PC-9 (cell line): Measurements from ENCODE around the gene SPHK2. TPM values are rescaled to one million over a fixed set of nuclear protein-coding genes. Genes with fewer than 3 reads are reported as not detected.

Source experiments
- BruUV-seq: library from RNA; stranded (reverse); fragments of 400-500 nt; replicated peaks from 2 replicates; lab custom pipeline; 2021; lab: Mats Ljungman, UMichigan
- CTCF ChIA-PET: fragments of 300-600 bp; sonication (Branson Sonifier 250); formaldehyde crosslinking; loops from one replicate; lab custom pipeline; 2022; ENCODE audit warnings: antibody characterized with exemption; lab: Charles Lee
- POLR2A ChIA-PET: fragments of 300-600 bp; sonication (Branson Sonifier 250); formaldehyde crosslinking; loops from one replicate; lab custom pipeline; 2022; ENCODE audit warnings: antibody characterized with exemption; ENCODE audit not compliant: unreplicated experiment; lab: Charles Lee
- DNase-seq, 2 experiments: peaks; one replicate each; pipeline versions ENCODE4 v3.0.0 to v3.0.0-alpha.2; 2015 to 2022; ENCODE audit warnings: mixed read lengths in 1 of 2
- H2AFZ ChIP-seq: fragments of 200-600 bp; sonication (generic); 2 replicates; pipeline ENCODE4 v1.8.1; 2017; ENCODE audit warnings: antibody characterized with exemption
- H3F3A ChIP-seq: fragments of 200-600 bp; sonication (generic); 2 replicates; pipeline ENCODE4 v1.8.1; 2017; ENCODE audit warnings: antibody characterized with exemption, mild to moderate bottlenecking, low read depth; ENCODE audit not compliant: insufficient read depth
- H3K27ac ChIP-seq: fragments of 200-600 bp; sonication (generic); 2 replicates; pipeline ENCODE4 v1.6.1; 2016; ENCODE audit warnings: mixed run types
- H3K27me3 ChIP-seq: fragments of 200-600 bp; sonication (generic); 2 replicates; pipeline ENCODE4 v1.6.1; 2016; ENCODE audit warnings: low read depth, mixed run types; ENCODE audit not compliant: insufficient read depth
- H3K36me3 ChIP-seq: fragments of 200-600 bp; sonication (generic); 2 replicates; pipeline ENCODE4 v1.6.1; 2016; ENCODE audit warnings: low read depth, mixed run types
- H3K4me1 ChIP-seq: fragments of 200-600 bp; sonication (generic); replicated peaks from 2 replicates; pipeline ENCODE4 v1.6.1; 2016; ENCODE audit warnings: mixed run types; ENCODE audit not compliant: insufficient read depth
- H3K4me2 ChIP-seq: fragments of 200-600 bp; sonication (generic); 2 replicates; pipeline ENCODE4 v1.6.1; 2017; ENCODE audit warnings: mixed run types
- H3K4me3 ChIP-seq: fragments of 200-600 bp; sonication (generic); 2 replicates; pipeline ENCODE4 v1.6.1; 2016; ENCODE audit warnings: mixed run types
- H3K79me2 ChIP-seq: fragments of 200-600 bp; sonication (generic); 2 replicates; pipeline ENCODE4 v1.6.1; 2017; ENCODE audit warnings: low read depth, mixed run types
- H3K9me2 ChIP-seq: fragments of 200-600 bp; sonication (generic); 2 replicates; pipeline ENCODE4 v1.8.1; 2017; ENCODE audit warnings: mild to moderate bottlenecking; ENCODE audit not compliant: insufficient read depth
- H3K9me3 ChIP-seq: fragments of 200-600 bp; sonication (generic); 2 replicates; pipeline ENCODE4 v1.8.1; 2016; ENCODE audit warnings: low read depth; ENCODE audit not compliant: insufficient read depth
- H4K20me1 ChIP-seq: fragments of 200-600 bp; sonication (generic); 2 replicates; pipeline ENCODE4 v1.8.1; 2017; ENCODE audit not compliant: insufficient read depth
- CTCF ChIP-seq: fragments of 200-600 bp; sonication (generic); conservative IDR thresholded peaks from 2 replicates; pipeline ENCODE4 v1.6.1; 2017; ENCODE audit warnings: mixed run types, antibody characterized with exemption, mild to moderate bottlenecking, moderate library complexity
- EZH2 ChIP-seq: fragments of 200-600 bp; sonication (generic); IDR thresholded peaks from 2 replicates; pipeline ENCODE4 v1.8.0; 2017; ENCODE audit warnings: antibody characterized with exemption, low read depth
- intact Hi-C: fragments of 100-400 bp; cut with micrococcal nuclease; formaldehyde crosslinking; loops from one replicate; pipeline ENCODE4 v1.10.0; 2022; ENCODE audit not compliant: unreplicated experiment
- total RNA-seq: library from RNA; stranded (reverse); gene quantifications from 2 replicates; pipeline ENCODE4 v1.2.3, GENCODE V29; 2021

The SPHK2 gene
- total RNA-seq, 1 experiment from 2014 or later: 18.4 TPM

DNA sequence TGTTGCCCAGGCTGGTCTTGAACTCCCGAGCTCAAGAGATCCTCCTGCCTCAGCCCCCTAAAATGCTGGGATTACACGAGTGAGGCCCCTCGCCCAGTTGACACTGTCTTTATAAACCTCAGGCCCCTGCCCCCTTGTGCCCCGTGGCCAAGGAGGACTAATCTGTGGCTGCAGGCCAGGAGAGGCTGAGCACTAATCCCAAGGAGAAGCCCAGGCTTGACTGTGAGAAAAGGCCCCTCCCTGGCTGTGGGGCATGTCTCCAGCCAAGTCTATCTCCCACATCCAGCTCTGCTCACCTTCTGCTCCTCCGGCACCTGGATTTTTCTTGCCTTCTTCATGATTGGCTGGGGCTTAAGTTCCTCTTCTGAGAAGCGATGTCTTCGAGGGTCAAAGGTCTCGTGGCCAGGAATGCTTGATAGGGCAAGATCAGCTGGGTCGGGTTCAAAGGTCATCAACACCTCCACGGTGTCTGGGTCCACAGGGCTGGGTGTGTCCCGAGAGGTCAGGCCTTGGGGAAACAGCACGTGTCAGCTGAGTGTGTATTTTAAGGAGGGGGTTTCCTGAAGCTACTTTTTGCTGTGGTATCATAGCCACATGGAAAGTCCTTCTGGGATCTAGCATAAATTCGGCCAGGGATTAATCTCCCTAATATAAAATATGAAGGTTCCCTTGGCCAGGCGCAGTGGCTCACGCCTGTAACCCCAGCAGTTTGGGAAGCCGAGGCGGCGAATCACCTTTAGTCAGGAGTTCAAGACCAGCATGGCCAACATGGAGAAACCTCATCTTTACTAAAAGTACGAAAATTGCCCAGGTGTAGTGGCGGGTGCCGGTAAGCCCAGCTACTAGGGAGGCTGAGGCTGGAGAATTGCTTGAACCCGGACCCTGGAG is 14.1 kb downstream of the SPHK2 start:
- Histone ChIP-seq H3K9me3 (no peaks in the 10 kb centered on the region), H3K4me3 (no peak overlapping the region), H3K27ac (no peak overlapping the region), H3K4me2 (peak overlapping the region; percentile 83), H3K4me1 (peaks cover 24% of the 10 kb centered on the region), H3F3A (peaks cover 61% of the 10 kb centered on the region), H2AFZ (no peak overlapping the region), H4K20me1 (no peaks in the 10 kb centered on the region), H3K36me3 (no peaks in the 10 kb centered on the region; the same call in 1 of the 2 replicates), H3K9me2 (no peaks in the 10 kb centered on the region), H3K79me2 (peaks cover 11% of the 10 kb centered on the region), H3K27me3 (no peaks in the 10 kb centered on the region)
- BruUV-seq: no TSS peak
- ChIA-PET POLR2A (interaction anchor here (0.5 to 0.6 kb wide), 2 partner anchors 137 to 1597 kb away, joined by 3 read pairs; no protein-coding TSS in a partner anchor), CTCF (no interaction called here)
- TF ChIP-seq EZH2: no peak
- TF ChIP-seq CTCF: no peak
- intact Hi-C loops: no loop called here
- no peak for DNase-seq

GRCh38 chr19:48634036-48634342 is 14.7 kb downstream of the SPHK2 start:
- Histone ChIP-seq H3K4me1 (peaks cover 27% of the 10 kb centered on the region), H3K4me3 (peak overlapping the region; percentile 74; the same call in 1 of the 2 replicates), H3K4me2 (peak overlapping the region; percentile 83), H3K9me2 (no peaks in the 10 kb centered on the region), H3K27me3 (no peaks in the 10 kb centered on the region), H4K20me1 (no peaks in the 10 kb centered on the region), H2AFZ (no peak overlapping the region), H3F3A (peaks cover 60% of the 10 kb centered on the region), H3K79me2 (peaks cover 11% of the 10 kb centered on the region), H3K27ac (no peak overlapping the region), H3K36me3 (no peaks in the 10 kb centered on the region; the same call in 1 of the 2 replicates), H3K9me3 (no peaks in the 10 kb centered on the region)
- ChIA-PET CTCF (no interaction called here), POLR2A (interaction anchor here (0.5 to 0.6 kb wide), 2 partner anchors 137 to 1596 kb away, joined by 3 read pairs; no protein-coding TSS in a partner anchor)
- TF ChIP-seq CTCF (no peak), EZH2 (no peak)
- DNase-seq: no peak
- BruUV-seq: no TSS peak
- intact Hi-C loops: no loop called here

- Histone ChIP-seq H3K9me2 (no peaks in the 10 kb centered on the region), H2AFZ (peak overlapping the region; percentile 46; the same call in 1 of the 2 replicates), H4K20me1 (no peaks in the 10 kb centered on the region), H3K4me2 (peak overlapping the region; percentile 83), H3K36me3 (no peaks in the 10 kb centered on the region; the same call in 1 of the 2 replicates), H3K27ac (peak overlapping the region; percentile 85), H3K79me2 (peaks cover 11% of the 10 kb centered on the region), H3K27me3 (no peaks in the 10 kb centered on the region), H3K9me3 (no peaks in the 10 kb centered on the region), H3K4me3 (peak overlapping the region; percentile 74), H3K4me1 (peaks cover 31% of the 10 kb centered on the region), H3F3A (peaks cover 56% of the 10 kb centered on the region)
- intact Hi-C loops: loop anchor here (5.0 kb wide), 2 partner anchors 103 to 132 kb away; no protein-coding TSS in a partner anchor
- TSS peak; percentile 84 for BruUV-seq
- TF ChIP-seq CTCF: no peak
- TF ChIP-seq EZH2: no peak
- CTCF ChIA-PET: no interaction called here
- POLR2A ChIA-PET: interaction anchor here (0.6 kb wide), 1 partner anchor 1596 kb away, joined by 3 read pairs; no protein-coding TSS in a partner anchor
- peak; percentile 87 to 97 for DNase-seq
Observed at GRCh38 chr19:48634424-48635262, 15.3 kb downstream of the SPHK2 start.
